ENCODE data around the gene FNDC4. TPM values are rescaled to one million over a fixed set of nuclear protein-coding genes. Genes with fewer than 3 reads are reported as not detected.

FNDC4 gene
- polyA plus RNA-seq, 3 donors from 2014 or later: not detected

DNA sequence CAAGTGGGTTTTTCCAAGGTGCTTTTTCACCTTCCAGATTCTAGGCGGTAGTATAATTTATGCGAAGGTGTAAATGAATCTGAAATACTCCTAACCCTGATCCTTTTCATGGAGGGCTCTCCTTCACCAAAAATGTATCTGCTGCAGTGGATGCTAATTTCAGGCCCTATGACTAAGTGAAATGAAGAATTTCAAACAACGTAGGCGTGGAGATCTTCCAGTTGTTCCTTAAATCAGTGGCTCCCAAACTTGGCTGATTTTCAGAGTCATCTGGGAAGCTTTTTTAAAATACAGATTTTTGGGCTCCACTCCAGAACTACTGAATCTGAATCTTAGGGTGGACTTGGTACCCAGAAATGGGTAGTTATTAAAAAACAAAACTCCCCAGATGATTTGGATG lies 7.1 kb upstream of the FNDC4 start:
- Mint-ChIP-seq H3K27ac (no peak overlapping the region), H3K4me1 (no peaks in the 10 kb centered on the region), H3K27me3 (ENCODE audit: low read depth in 3 of 3) (peaks cover 8 to 13% (median 11%) of the 10 kb centered on the region in 3 donors), H3K9me3 (no peaks in the 10 kb centered on the region), H3K36me3 (peaks cover 0 to 4% (median 0%) of the 10 kb centered on the region in 3 donors), H3K4me3 (no peak overlapping the region)
- DNase-seq: no peak

DNA sequence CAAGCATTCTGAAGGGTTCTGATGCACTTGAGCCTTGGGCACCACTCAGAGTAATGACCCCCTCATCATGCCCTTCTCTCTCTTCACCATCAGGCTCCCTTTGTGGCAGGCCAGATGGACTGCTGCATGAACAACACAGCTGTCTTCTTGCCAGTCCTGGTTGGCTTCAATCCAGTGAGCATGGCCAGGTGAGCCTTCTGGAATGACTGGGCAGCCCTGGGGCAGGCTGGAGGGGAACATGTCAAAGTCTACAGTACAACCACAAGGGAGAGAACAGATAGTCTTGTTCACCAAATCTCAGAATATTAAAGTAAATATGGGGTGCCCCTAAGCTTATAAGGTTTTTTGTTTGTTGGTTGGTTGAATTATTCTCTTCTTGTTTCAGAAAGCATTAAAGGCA lies 6.0 kb upstream of the FNDC4 start:
- H3K27ac Mint-ChIP-seq: no peak overlapping the region
- no peaks in the 10 kb centered on the region for H3K9me3 Mint-ChIP-seq
- DNase-seq: no peak
- H3K27me3 Mint-ChIP-seq (ENCODE audit: low read depth in 3 of 3): peaks cover 8 to 14% (median 11%) of the 10 kb centered on the region in 3 donors
- no peak overlapping the region for H3K4me3 Mint-ChIP-seq
- H3K36me3 Mint-ChIP-seq: no peaks in the 10 kb centered on the region
- H3K4me1 Mint-ChIP-seq: peaks cover 0 to 2% of the 10 kb centered on the region in 2 donors

DNA sequence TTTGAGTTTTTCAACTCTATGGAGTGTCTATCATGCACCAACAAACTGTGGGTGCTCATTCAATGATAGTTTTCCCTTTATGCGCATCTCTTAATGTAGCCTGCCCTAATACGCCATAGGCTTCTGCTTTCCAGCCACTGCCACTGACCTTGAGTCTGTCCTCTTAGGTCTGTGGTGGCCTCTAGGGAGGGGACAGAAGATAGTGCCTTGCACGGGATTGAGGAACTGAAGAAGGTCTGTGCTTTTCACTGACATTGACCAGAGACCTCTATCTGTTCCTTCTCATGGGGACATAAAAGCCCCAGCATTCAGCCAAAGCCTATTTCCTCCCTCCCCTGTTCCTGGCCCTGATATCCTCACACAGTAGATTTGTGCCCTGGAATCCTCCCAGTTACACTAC lies 4.0 kb upstream of the FNDC4 start:
- Mint-ChIP-seq H3K4me1 (peaks cover 10 to 11% of the 10 kb centered on the region in 2 donors), H3K27ac (no peak overlapping the region), H3K36me3 (no peaks in the 10 kb centered on the region), H3K9me3 (peaks cover 0 to under 1% (median 0%) of the 10 kb centered on the region in 6 donors), H3K27me3 (ENCODE audit: low read depth in 3 of 3) (peaks cover 14 to 23% (median 22%) of the 10 kb centered on the region in 3 donors), H3K4me3 (no peak overlapping the region)
- DNase-seq: no peak

DNA sequence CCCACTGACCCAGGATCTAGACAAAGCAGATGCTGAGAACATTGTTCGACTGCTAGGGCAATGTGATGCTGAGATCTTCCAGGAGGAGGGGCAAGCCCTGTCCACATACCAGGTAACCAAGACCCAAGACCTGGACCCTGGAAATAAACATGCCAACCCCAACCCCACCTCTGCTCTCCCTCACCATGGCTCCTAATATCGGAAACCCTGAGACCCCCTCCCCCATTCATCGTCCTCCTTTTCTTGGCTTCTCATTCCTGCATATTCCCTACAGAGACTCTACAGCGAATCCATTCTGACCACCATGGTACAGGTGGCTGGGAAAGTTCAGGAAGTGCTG lies 2.3 kb upstream of the FNDC4 start:
- peak overlapping the region in 1 of 5 donors; percentile 31 for H3K4me3 Mint-ChIP-seq
- peaks cover 0 to 2% (median 0%) of the 10 kb centered on the region in 6 donors for H3K9me3 Mint-ChIP-seq
- H3K27me3 Mint-ChIP-seq (ENCODE audit: low read depth in 3 of 3): peaks cover 22 to 31% (median 23%) of the 10 kb centered on the region in 3 donors
- H3K36me3 Mint-ChIP-seq: no peaks in the 10 kb centered on the region
- DNase-seq: no peak
- peaks cover 11 to 15% of the 10 kb centered on the region in 2 donors for H3K4me1 Mint-ChIP-seq
- H3K27ac Mint-ChIP-seq: no peak overlapping the region

DNA sequence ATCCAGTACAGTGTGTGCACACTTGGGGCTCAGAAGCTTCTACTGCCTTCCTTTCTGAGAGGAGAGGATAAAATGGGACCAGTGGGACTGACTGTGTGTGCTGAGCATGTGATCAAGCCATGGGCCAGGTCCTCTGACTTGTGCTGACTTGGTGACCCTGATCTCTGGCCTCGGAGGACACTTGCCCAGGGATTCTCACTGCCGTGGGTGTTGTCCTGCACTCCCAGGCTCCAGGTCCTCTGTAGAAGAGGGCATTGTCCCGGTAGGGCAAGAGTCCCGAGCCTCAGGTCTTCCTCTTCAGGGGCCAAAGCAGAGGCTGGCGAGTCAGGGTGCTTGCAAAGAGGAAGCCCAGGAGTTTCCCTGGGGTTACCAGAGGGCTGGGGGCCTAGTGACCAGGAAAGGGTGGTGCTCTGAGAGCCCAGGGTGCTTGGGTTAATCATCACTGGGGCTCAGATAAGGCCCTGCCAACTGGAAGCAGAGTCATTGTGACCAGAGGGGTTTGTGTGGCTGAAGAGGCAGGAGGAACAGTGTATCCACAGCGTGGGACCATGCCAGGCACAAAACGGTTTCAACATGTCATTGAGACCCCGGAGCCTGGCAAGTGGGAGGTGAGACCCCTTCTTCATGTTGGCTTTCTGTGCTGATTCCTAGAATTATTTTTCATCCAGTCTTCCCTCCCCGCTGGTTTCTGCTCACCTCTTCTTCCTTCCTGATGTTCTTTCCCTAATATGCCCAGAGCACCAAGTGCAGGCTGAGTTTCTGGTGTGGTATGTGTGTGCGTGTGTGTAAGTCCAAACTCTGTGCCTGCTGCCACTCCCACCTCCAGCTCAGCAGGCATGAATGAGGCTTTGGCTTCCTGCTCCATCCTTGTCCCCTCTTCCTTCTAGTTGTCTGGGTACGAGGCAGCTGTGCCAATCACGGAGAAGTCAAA lies 1.6 kb upstream of the FNDC4 start, which contains the start of gene GCKR:
Gene GCKR (plus strand): TSS at position 483 of the 931 bp plus-strand sequence. CDS start 66 bp downstream, at position 549.
- DNase-seq: no peak
- peaks cover 0 to 2% (median 0%) of the 10 kb centered on the region in 6 donors for H3K9me3 Mint-ChIP-seq
- H3K27me3 Mint-ChIP-seq (ENCODE audit: low read depth in 3 of 3): peaks cover 23 to 31% (median 25%) of the 10 kb centered on the region in 3 donors
- no peaks in the 10 kb centered on the region for H3K36me3 Mint-ChIP-seq
- peak within 1 kb of the TSS; percentile 44 to 72 (median 61) for H3K4me3 Mint-ChIP-seq
- peaks cover 11 to 15% of the 10 kb centered on the region in 2 donors for H3K4me1 Mint-ChIP-seq
- peak within 1 kb of the TSS in 1 of 6 donors; percentile 27 for H3K27ac Mint-ChIP-seq

DNA sequence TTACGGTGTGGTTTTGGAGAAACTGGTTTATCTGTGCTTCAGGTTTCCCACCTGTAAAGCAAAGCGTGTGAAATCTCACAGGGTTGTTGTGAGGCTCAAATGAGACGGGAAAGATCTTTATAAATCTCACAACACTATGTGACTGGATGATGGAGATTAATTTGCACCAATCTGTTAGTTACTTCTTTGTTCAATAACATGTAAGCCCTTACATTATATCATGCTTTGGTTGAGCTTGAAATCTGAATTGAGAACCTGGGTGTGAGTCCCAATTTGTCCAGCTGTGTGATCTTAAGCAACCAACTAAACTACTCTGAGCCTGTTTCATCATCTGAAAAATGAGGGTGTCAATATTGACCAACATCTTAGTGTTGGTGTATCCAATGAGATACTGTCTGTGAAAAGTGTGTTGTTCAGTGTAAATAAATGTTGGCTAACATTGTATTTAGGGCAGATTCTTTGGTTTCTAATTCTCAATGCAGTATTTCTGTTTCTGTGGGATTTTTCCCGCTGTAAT lies 898 bp upstream of the FNDC4 start:
- peaks cover 11 to 15% of the 10 kb centered on the region in 2 donors for H3K4me1 Mint-ChIP-seq
- no peaks in the 10 kb centered on the region for H3K36me3 Mint-ChIP-seq
- peaks cover 0 to 2% (median 0%) of the 10 kb centered on the region in 6 donors for H3K9me3 Mint-ChIP-seq
- peak overlapping the region; percentile 44 to 72 (median 61) for H3K4me3 Mint-ChIP-seq
- H3K27ac Mint-ChIP-seq: peak overlapping the region in 1 of 6 donors; percentile 27
- DNase-seq: no peak
- peaks cover 22 to 31% (median 26%) of the 10 kb centered on the region in 3 donors for H3K27me3 Mint-ChIP-seq (ENCODE audit: low read depth in 3 of 3)

DNA sequence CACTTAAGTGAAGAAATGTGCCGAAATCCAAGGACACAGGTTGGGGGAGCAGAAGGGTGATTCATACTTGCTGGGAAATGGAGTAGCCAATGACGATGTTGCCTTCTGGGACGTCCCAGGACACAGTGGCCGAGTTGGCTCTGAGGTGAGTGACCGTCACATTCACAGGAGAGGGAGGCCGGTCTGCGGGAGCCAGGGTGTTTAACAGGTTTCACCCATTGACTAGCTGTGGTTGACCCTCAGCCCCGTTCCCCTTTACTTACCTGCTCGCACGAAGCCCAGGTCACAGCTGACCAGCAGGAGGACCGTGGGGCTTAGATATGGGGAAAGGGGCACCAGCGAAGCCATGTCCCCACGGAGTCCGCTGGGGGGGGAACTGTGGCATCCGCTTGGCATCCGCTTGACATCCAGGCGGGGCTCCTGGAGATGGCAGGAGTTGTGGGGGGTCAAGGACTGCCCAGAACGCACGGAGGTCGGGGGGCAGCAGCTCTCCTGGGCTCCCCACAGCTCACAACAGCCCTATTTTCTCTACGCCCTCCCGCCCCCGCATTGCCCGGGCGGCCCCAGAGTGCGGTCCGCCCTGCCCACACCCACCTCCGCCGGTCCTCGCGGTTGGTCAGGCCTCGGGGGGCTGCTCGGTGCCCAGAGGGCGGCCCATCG lies 586 bp downstream of the FNDC4 start:
- DNase-seq: no peak
- H3K4me3 Mint-ChIP-seq: peak overlapping the region in 4 of 5 donors; percentile 12 to 54 (median 34)
- H3K27me3 Mint-ChIP-seq (ENCODE audit: low read depth in 3 of 3): peaks cover 26 to 41% (median 31%) of the 10 kb centered on the region in 3 donors

DNA sequence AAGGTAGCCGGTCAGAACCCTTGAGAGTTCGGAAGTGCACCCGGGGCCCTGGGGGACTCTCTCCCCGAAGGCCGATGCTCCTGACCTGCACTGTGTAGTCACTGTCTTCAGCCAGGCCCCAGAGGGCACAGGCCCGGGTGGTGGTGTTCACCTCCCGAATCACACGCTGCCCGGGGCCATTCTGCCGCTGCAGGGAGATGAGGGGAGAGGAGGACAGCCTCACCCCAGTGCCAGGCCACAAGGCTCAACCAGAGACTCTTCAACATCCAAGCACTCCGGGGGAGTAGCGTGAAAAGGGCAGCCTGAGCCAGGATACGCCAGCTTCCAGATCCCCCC lies 1.1 kb downstream of the FNDC4 start:
- Mint-ChIP-seq H3K4me1 (peaks cover 25 to 28% of the 10 kb centered on the region in 2 donors), H3K27me3 (ENCODE audit: low read depth in 3 of 3) (peaks cover 25 to 40% (median 33%) of the 10 kb centered on the region in 3 donors), H3K36me3 (no peaks in the 10 kb centered on the region), H3K27ac (no peak overlapping the region), H3K4me3 (peak overlapping the region in 3 of 5 donors; percentile 41 to 54 (median 46)), H3K9me3 (peaks cover 0 to 2% (median 0%) of the 10 kb centered on the region in 6 donors)
- no peak for DNase-seq

More for the DNA sequence above, 586 bp downstream of the FNDC4 start:
- H3K36me3 Mint-ChIP-seq: no peaks in the 10 kb centered on the region
- H3K27ac Mint-ChIP-seq: no peak overlapping the region
- peaks cover 20 to 23% of the 10 kb centered on the region in 2 donors for H3K4me1 Mint-ChIP-seq
- H3K9me3 Mint-ChIP-seq: peaks cover 0 to 2% (median 0%) of the 10 kb centered on the region in 6 donors

DNA sequence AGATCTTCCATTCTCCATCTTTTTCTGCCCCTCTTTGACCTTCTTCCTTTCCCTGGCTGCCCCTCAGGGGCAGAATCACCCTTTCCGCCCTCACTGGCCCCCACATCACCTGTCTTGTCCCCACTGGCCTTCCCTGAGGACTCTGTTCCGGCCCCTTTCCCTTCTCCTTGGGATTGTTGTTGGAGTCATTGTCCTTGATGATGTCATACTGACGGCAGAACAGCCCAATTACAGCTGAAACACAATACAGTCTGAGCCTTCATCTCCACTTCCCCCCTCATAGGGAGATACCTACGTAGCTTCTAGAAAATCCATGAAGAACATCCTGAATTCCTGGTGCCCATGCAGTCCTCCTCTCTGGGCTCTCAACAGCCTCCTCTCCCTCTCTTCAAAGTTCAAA lies 2.4 kb downstream of the FNDC4 start:
- Mint-ChIP-seq H3K4me3 (peak overlapping the region in 1 of 5 donors; percentile 40), H3K4me1 (peaks cover 31 to 33% of the 10 kb centered on the region in 2 donors)

DNA sequence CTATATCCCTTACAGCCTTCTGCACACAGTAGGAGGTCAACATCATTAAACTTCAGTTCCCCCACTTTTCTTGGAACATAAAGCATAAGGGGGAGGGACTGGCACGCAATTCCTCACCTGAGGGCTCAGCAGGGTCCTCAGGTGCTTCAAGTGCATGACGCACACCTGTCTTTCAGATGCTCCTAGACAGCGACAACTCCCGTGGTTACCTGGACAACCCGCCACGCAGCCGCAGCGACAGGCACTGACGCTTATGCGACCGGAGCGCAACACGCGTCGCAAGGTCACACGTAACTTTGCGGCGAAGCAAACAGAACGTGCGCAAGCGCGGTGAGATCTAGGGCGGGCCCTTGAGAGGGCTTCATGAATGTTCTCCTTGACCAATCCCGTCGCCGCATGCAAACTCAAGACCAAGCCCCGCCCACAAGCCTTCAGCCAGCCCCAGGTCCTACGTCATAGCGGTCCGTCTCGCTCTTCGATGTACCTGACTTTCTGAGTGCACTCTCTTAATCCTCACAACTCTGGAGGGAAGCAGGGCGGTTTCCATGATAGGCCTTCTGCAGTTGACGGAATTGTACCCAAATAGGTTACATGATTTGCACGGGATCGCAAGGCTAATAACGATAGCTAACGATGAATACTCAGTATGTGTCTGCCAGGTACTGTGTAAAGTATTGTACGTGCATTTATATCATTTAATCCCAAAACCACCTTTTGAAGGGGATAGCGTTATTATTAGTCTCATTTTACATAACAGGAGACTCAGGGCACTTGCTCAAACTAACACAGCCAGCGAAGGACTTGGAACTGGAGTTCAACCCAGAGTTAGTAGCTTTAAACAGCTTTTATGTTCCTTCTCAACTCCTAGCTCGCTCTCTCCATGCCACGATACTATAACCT lies 5.3 kb downstream of the FNDC4 start, which contains the start of gene IFT172:
Gene IFT172 (minus strand): TSS at position 246 of the 900 bp plus-strand sequence. CDS start 90 bp downstream, at position 156.
- Mint-ChIP-seq H3K4me3 (peak within 1 kb of the TSS; percentile 85 to 94 (median 92)), H3K27ac (peak within 1 kb of the TSS; percentile 94 to 99 (median 98)), H3K36me3 (peaks cover 0 to 9% (median 0%) of the 10 kb centered on the region in 3 donors), H3K4me1 (peaks cover 20 to 26% of the 10 kb centered on the region in 2 donors), H3K27me3 (ENCODE audit: low read depth in 3 of 3) (peaks cover 11 to 25% (median 21%) of the 10 kb centered on the region in 3 donors), H3K9me3 (peaks cover 0 to 2% (median 0%) of the 10 kb centered on the region in 6 donors)
- DNase-seq: peak; percentile 98 to 99 (median 99)

More for the DNA sequence above, 2.4 kb downstream of the FNDC4 start:
- Mint-ChIP-seq H3K27me3 (ENCODE audit: low read depth in 3 of 3) (peaks cover 21 to 34% (median 27%) of the 10 kb centered on the region in 3 donors), H3K36me3 (no peaks in the 10 kb centered on the region), H3K9me3 (peaks cover 0 to 2% (median 0%) of the 10 kb centered on the region in 6 donors), H3K27ac (peak overlapping the region in 2 of 6 donors; percentile 1 to 14)
- no peak for DNase-seq

DNA sequence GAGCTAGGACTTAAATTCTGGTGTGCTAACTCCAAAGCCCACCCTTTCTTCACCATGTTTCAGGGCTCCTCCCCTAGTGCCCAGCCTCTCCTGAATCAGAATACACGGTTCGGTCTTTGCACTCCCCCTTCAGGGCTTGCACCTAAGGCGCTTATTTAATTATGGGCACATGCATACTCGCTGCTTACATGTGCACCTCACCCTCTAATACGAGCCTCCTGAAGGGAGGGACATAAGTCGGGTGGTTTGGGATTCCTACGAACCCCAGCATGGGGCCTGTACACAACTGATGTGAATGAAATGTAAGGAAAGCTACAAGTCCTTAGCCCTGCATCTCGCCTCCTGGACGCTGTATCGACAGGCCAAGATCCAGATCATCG lies 5.9 kb downstream of the FNDC4 start:
- no peak for DNase-seq
- Mint-ChIP-seq H3K4me3 (peak overlapping the region; percentile 85 to 94 (median 92)), H3K27ac (peak overlapping the region; percentile 94 to 99 (median 98)), H3K36me3 (peaks cover 0 to 10% (median 0%) of the 10 kb centered on the region in 3 donors), H3K4me1 (peaks cover 20 to 24% of the 10 kb centered on the region in 2 donors), H3K9me3 (peaks cover 0 to 2% (median 0%) of the 10 kb centered on the region in 6 donors), H3K27me3 (ENCODE audit: low read depth in 3 of 3) (peaks cover 10 to 21% (median 19%) of the 10 kb centered on the region in 3 donors)

DNA sequence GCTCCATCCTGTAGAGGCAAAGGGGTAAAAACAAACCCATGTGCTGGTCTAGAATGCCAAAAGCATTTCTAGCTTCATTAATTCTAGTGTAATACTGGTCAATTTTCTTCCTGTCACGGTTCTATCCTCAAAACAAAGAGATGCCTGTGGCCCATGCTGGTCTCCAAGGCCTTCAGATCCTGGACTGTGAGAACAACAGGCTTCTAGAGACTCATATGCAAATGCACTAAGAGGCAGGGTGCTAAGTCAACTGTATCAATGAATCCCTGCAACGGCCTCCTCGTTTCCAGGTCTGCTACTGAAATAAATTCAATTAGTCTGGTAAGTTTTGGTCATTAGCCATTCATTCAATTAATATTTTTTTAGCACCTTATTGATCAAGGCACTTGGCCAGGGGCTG lies 9.5 kb downstream of the FNDC4 start:
- peaks cover 6 to 12% (median 12%) of the 10 kb centered on the region in 3 donors for H3K27me3 Mint-ChIP-seq (ENCODE audit: low read depth in 3 of 3)
- peaks cover 19 to 20% of the 10 kb centered on the region in 2 donors for H3K4me1 Mint-ChIP-seq
- DNase-seq: no peak
- peak overlapping the region in 4 of 6 donors; percentile 18 to 68 (median 30) for H3K27ac Mint-ChIP-seq
- no peak overlapping the region for H3K4me3 Mint-ChIP-seq
- no peaks in the 10 kb centered on the region for H3K9me3 Mint-ChIP-seq
- H3K36me3 Mint-ChIP-seq: peaks cover 11 to 34% (median 12%) of the 10 kb centered on the region in 3 donors

Measured in immature natural killer cell (primary cell).